HEK293 (cell line): ENCODE data around the gene CDKN2D.

Experiments used
- KLF7 ChIP-seq: fragments of 450-650 bp; formaldehyde crosslinking; IDR thresholded peaks from 2 replicates; pipeline ENCODE4 v1.5.1; 2016; ENCODE audit warnings: missing biosample characterization, missing genetic modification characterization, borderline replicate concordance
- KLF9 ChIP-seq: fragments of 450-650 bp; formaldehyde crosslinking; IDR thresholded peaks from 2 replicates; pipeline ENCODE4 v1.5.1; 2016; ENCODE audit warnings: missing biosample characterization, missing genetic modification characterization, low read depth
- SALL2 ChIP-seq: fragments of 450-650 bp; formaldehyde crosslinking; IDR thresholded peaks from 2 replicates; pipeline ENCODE4 v1.5.0; 2017; ENCODE audit warnings: missing biosample characterization, mild to moderate bottlenecking, missing genetic modification characterization, borderline replicate concordance
- SP2 ChIP-seq: fragments of 450-650 bp; formaldehyde crosslinking; IDR thresholded peaks from 2 replicates; pipeline ENCODE4 v1.5.1; 2016; ENCODE audit warnings: missing biosample characterization, missing genetic modification characterization
- WT1 ChIP-seq: fragments of 450-650 bp; formaldehyde crosslinking; IDR thresholded peaks from 2 replicates; pipeline ENCODE4 v1.5.1; 2016; ENCODE audit warnings: missing biosample characterization, missing genetic modification characterization
- YY1 ChIP-seq: fragments of 450-650 bp; formaldehyde crosslinking; IDR thresholded peaks from 2 replicates; pipeline ENCODE4 v1.5.1; 2018; ENCODE audit warnings: missing biosample characterization, missing genetic modification characterization
- ZBTB21 ChIP-seq: fragments of 450-650 bp; formaldehyde crosslinking; IDR thresholded peaks from 2 replicates; pipeline ENCODE4 v1.5.1; 2017; ENCODE audit warnings: missing biosample characterization, missing genetic modification characterization
- ZIC2 ChIP-seq: fragments of 450-650 bp; formaldehyde crosslinking; IDR thresholded peaks from 2 replicates; pipeline ENCODE4 v1.5.1; 2016; ENCODE audit warnings: missing biosample characterization, missing genetic modification characterization
- ZNF292 ChIP-seq: fragments of 450-650 bp; formaldehyde crosslinking; IDR thresholded peaks from 2 replicates; pipeline ENCODE4 v1.5.1; 2016; ENCODE audit warnings: low read depth, missing biosample characterization, missing genetic modification characterization, borderline replicate concordance
- ZNF423 ChIP-seq: fragments of 450-650 bp; formaldehyde crosslinking; IDR thresholded peaks from 2 replicates; pipeline ENCODE4 v1.5.1; 2016; ENCODE audit warnings: missing biosample characterization, missing genetic modification characterization
- ZNF530 ChIP-seq: fragments of 450-650 bp; formaldehyde crosslinking; IDR thresholded peaks from 2 replicates; pipeline ENCODE4 v1.5.1; 2016; ENCODE audit warnings: low read depth, missing biosample characterization, missing genetic modification characterization
- ZNF561 ChIP-seq: fragments of 450-650 bp; IDR thresholded peaks from 2 replicates; pipeline ENCODE4 v1.5.1; 2018; ENCODE audit warnings: missing biosample characterization, missing genetic modification characterization, borderline replicate concordance
- ZNF571 ChIP-seq: fragments of 450-650 bp; formaldehyde crosslinking; IDR thresholded peaks from 2 replicates; pipeline ENCODE4 v1.5.0; 2017; ENCODE audit warnings: missing biosample characterization, missing genetic modification characterization
- ZNF830 ChIP-seq: fragments of 450-650 bp; IDR thresholded peaks from 2 replicates; pipeline ENCODE4 v1.5.0; 2018; ENCODE audit warnings: missing biosample characterization, missing genetic modification characterization, low read depth, mild to moderate bottlenecking, moderate library complexity
- TF ChIP-seq, protein P1 (sequence below): fragments of 450-650 bp; formaldehyde crosslinking; IDR thresholded peaks from 2 replicates; pipeline ENCODE4 v1.5.1; 2016; ENCODE audit warnings: missing biosample characterization, missing genetic modification characterization
- TF ChIP-seq, protein P2 (sequence below): fragments of 450-650 bp; formaldehyde crosslinking; IDR thresholded peaks from 2 replicates; pipeline ENCODE4 v1.5.1; 2016; ENCODE audit warnings: missing biosample characterization, missing genetic modification characterization
- TF ChIP-seq, protein P3 (sequence below): fragments of 450-650 bp; formaldehyde crosslinking; IDR thresholded peaks from 2 replicates; pipeline ENCODE4 v1.5.1; 2017; ENCODE audit warnings: missing biosample characterization, missing genetic modification characterization
- TF ChIP-seq, protein P4 (sequence below): fragments of 450-650 bp; formaldehyde crosslinking; IDR thresholded peaks from 2 replicates; pipeline ENCODE4 v1.5.1; 2017; ENCODE audit warnings: missing biosample characterization, missing genetic modification characterization
- TF ChIP-seq, protein P5 (sequence below): fragments of 450-650 bp; formaldehyde crosslinking; IDR thresholded peaks from 2 replicates; pipeline ENCODE4 v1.5.1; 2016; ENCODE audit warnings: missing biosample characterization, missing genetic modification characterization
- TF ChIP-seq, protein P6 (sequence below): fragments of 450-650 bp; formaldehyde crosslinking; IDR thresholded peaks from 2 replicates; pipeline ENCODE4 v1.5.1; 2016; ENCODE audit warnings: missing biosample characterization, missing genetic modification characterization
- TF ChIP-seq, protein P7 (sequence below): fragments of 450-650 bp; formaldehyde crosslinking; IDR thresholded peaks from 2 replicates; pipeline ENCODE4 v1.5.1; 2016; ENCODE audit warnings: missing biosample characterization, missing genetic modification characterization

The CDKN2D gene

DNA sequence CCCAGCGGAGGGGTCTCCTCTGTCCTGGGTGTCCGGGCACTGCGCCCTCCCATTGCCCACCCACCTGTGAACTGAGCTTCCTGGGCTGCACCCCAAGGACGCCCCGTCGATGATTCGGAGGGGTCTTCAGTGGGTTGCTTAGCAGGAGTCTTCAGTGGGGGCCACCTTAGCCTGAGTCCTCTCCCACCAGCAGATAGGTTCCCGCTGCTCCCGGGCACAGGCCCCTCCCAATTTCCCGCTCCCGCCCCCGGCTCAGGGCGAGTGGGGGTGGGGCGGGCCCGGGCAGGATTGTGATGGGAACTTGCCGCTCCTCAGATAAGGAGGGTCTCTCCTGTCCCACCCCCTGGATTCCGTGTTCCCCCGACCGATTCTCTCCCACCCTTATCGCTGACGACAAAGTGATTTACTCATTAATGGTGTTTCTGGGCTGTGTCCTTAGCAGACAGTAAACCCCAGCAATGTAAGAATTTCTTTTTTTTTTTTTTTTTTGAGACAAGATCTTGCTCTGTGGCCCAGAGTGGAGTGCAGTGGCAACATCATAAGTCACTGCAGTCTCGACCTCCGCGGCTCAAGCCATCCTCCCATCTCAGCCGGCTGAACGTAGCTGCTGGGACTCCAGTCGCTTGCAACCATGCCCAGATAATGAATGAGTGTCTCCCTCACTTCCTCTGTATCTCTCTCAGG, 50.9 kb downstream of the CDKN2D start (continued):
- TF ChIP-seq, protein P1, sequence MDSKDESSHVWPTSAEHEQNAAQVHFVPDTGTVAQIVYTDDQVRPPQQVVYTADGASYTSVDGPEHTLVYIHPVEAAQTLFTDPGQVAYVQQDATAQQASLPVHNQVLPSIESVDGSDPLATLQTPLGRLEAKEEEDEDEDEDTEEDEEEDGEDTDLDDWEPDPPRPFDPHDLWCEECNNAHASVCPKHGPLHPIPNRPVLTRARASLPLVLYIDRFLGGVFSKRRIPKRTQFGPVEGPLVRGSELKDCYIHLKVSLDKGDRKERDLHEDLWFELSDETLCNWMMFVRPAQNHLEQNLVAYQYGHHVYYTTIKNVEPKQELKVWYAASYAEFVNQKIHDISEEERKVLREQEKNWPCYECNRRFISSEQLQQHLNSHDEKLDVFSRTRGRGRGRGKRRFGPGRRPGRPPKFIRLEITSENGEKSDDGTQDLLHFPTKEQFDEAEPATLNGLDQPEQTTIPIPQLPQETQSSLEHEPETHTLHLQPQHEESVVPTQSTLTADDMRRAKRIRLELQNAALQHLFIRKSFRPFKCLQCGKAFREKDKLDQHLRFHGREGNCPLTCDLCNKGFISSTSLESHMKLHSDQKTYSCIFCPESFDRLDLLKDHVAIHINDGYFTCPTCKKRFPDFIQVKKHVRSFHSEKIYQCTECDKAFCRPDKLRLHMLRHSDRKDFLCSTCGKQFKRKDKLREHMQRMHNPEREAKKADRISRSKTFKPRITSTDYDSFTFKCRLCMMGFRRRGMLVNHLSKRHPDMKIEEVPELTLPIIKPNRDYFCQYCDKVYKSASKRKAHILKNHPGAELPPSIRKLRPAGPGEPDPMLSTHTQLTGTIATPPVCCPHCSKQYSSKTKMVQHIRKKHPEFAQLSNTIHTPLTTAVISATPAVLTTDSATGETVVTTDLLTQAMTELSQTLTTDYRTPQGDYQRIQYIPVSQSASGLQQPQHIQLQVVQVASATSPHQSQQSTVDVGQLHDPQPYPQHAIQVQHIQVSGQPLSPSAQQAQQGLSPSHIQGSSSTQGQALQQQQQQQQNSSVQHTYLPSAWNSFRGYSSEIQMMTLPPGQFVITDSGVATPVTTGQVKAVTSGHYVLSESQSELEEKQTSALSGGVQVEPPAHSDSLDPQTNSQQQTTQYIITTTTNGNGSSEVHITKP, result peak; percentile 78
- TF ChIP-seq ZNF561 (tag by site-specific recombination) (peak; percentile 62; the same call in 1 of the 2 replicates), SP2 (tag by site-specific recombination) (peak; percentile 85), ZNF571 (tag by site-specific recombination) (no peak), YY1 (tag by site-specific recombination) (no peak), KLF7 (no peak), ZNF423 (tag by site-specific recombination) (0 out of 2 replicates have a peak, but pooled peaks have one; percentile 43), WT1 (tag by site-specific recombination) (0 out of 2 replicates have a peak, but pooled peaks have one; percentile 45), SALL2 (tag by site-specific recombination) (no peak), ZBTB21 (no peak), ZNF830 (tag by site-specific recombination) (no peak), ZNF530 (no peak), ZNF292 (tag by site-specific recombination) (no peak), KLF9 (tag by site-specific recombination) (no peak; the same call in 1 of the 2 replicates), ZIC2 (tag by site-specific recombination) (peak; percentile 81)
- TF ChIP-seq, protein P2, sequence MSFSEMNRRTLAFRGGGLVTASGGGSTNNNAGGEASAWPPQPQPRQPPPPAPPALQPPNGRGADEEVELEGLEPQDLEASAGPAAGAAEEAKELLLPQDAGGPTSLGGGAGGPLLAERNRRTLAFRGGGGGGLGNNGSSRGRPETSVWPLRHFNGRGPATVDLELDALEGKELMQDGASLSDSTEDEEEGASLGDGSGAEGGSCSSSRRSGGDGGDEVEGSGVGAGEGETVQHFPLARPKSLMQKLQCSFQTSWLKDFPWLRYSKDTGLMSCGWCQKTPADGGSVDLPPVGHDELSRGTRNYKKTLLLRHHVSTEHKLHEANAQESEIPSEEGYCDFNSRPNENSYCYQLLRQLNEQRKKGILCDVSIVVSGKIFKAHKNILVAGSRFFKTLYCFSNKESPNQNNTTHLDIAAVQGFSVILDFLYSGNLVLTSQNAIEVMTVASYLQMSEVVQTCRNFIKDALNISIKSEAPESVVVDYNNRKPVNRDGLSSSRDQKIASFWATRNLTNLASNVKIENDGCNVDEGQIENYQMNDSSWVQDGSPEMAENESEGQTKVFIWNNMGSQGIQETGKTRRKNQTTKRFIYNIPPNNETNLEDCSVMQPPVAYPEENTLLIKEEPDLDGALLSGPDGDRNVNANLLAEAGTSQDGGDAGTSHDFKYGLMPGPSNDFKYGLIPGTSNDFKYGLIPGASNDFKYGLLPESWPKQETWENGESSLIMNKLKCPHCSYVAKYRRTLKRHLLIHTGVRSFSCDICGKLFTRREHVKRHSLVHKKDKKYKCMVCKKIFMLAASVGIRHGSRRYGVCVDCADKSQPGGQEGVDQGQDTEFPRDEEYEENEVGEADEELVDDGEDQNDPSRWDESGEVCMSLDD (tag by site-specific recombination), result no peak
- TF ChIP-seq, protein P3, sequence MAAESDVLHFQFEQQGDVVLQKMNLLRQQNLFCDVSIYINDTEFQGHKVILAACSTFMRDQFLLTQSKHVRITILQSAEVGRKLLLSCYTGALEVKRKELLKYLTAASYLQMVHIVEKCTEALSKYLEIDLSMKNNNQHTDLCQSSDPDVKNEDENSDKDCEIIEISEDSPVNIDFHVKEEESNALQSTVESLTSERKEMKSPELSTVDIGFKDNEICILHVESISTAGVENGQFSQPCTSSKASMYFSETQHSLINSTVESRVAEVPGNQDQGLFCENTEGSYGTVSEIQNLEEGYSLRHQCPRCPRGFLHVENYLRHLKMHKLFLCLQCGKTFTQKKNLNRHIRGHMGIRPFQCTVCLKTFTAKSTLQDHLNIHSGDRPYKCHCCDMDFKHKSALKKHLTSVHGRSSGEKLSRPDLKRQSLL, result no peak; the same call in 1 of the 2 replicates
- TF ChIP-seq, protein P4, sequence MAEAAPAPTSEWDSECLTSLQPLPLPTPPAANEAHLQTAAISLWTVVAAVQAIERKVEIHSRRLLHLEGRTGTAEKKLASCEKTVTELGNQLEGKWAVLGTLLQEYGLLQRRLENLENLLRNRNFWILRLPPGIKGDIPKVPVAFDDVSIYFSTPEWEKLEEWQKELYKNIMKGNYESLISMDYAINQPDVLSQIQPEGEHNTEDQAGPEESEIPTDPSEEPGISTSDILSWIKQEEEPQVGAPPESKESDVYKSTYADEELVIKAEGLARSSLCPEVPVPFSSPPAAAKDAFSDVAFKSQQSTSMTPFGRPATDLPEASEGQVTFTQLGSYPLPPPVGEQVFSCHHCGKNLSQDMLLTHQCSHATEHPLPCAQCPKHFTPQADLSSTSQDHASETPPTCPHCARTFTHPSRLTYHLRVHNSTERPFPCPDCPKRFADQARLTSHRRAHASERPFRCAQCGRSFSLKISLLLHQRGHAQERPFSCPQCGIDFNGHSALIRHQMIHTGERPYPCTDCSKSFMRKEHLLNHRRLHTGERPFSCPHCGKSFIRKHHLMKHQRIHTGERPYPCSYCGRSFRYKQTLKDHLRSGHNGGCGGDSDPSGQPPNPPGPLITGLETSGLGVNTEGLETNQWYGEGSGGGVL (tag by site-specific recombination), result peak; percentile 94
- TF ChIP-seq, protein P5, sequence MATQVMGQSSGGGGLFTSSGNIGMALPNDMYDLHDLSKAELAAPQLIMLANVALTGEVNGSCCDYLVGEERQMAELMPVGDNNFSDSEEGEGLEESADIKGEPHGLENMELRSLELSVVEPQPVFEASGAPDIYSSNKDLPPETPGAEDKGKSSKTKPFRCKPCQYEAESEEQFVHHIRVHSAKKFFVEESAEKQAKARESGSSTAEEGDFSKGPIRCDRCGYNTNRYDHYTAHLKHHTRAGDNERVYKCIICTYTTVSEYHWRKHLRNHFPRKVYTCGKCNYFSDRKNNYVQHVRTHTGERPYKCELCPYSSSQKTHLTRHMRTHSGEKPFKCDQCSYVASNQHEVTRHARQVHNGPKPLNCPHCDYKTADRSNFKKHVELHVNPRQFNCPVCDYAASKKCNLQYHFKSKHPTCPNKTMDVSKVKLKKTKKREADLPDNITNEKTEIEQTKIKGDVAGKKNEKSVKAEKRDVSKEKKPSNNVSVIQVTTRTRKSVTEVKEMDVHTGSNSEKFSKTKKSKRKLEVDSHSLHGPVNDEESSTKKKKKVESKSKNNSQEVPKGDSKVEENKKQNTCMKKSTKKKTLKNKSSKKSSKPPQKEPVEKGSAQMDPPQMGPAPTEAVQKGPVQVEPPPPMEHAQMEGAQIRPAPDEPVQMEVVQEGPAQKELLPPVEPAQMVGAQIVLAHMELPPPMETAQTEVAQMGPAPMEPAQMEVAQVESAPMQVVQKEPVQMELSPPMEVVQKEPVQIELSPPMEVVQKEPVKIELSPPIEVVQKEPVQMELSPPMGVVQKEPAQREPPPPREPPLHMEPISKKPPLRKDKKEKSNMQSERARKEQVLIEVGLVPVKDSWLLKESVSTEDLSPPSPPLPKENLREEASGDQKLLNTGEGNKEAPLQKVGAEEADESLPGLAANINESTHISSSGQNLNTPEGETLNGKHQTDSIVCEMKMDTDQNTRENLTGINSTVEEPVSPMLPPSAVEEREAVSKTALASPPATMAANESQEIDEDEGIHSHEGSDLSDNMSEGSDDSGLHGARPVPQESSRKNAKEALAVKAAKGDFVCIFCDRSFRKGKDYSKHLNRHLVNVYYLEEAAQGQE (tag by site-specific recombination), result no peak
- TF ChIP-seq, protein P6, sequence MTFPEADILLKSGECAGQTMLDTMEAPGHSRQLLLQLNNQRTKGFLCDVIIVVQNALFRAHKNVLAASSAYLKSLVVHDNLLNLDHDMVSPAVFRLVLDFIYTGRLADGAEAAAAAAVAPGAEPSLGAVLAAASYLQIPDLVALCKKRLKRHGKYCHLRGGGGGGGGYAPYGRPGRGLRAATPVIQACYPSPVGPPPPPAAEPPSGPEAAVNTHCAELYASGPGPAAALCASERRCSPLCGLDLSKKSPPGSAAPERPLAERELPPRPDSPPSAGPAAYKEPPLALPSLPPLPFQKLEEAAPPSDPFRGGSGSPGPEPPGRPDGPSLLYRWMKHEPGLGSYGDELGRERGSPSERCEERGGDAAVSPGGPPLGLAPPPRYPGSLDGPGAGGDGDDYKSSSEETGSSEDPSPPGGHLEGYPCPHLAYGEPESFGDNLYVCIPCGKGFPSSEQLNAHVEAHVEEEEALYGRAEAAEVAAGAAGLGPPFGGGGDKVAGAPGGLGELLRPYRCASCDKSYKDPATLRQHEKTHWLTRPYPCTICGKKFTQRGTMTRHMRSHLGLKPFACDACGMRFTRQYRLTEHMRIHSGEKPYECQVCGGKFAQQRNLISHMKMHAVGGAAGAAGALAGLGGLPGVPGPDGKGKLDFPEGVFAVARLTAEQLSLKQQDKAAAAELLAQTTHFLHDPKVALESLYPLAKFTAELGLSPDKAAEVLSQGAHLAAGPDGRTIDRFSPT (tag by site-specific recombination), result peak; percentile 81; the same call in 1 of the 2 replicates
- TF ChIP-seq, protein P7, sequence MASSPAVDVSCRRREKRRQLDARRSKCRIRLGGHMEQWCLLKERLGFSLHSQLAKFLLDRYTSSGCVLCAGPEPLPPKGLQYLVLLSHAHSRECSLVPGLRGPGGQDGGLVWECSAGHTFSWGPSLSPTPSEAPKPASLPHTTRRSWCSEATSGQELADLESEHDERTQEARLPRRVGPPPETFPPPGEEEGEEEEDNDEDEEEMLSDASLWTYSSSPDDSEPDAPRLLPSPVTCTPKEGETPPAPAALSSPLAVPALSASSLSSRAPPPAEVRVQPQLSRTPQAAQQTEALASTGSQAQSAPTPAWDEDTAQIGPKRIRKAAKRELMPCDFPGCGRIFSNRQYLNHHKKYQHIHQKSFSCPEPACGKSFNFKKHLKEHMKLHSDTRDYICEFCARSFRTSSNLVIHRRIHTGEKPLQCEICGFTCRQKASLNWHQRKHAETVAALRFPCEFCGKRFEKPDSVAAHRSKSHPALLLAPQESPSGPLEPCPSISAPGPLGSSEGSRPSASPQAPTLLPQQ (tag by site-specific recombination), result 0 out of 2 replicates have a peak, but pooled peaks have one; percentile 15
